Mammary epithelial cell (primary cell): Measurements from ENCODE around the gene STAT5B.

Experiments used
- EZH2 ChIP-seq: IDR thresholded peaks from 2 replicates; pipeline ENCODE4 v1.6.1; 2012; ENCODE audit warnings: low read length, inconsistent platforms, borderline replicate concordance
- TF ChIP-seq, protein P1 (sequence below), 2 donors: IDR thresholded peaks in 1 of 2; conservative IDR thresholded peaks in 1 of 2; 2 replicates each; pipeline ENCODE4 v1.5.1; 2011 to 2012; ENCODE audit warnings: inconsistent platforms in 2 of 2, low read length in 2 of 2, mild to moderate bottlenecking in 2 of 2, control low read depth in 1 of 2, low read depth in 1 of 2; ENCODE audit not compliant: insufficient read depth in 1 of 2; ENCODE audit errors: extremely low read depth in 1 of 2

DNA sequence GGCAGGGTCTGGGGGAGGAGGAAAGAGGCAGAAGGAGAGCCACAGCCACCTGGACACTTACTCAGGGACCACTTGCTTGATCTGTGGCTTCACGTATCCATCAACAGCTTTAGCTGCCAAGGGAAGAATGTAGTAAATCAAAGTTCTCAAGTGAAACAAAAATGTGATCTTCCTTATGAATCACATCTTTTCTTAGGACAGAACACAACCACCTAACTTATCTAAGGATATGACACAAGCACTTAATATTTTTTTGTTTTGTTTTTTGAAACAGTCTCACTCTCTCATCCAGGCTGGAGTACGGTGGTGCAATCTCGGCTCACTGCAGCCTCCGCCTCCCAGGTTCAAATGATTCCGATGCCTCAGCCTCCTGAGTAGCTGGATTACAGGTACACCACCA lies 73.5 kb downstream of the STAT5B start:
- TF ChIP-seq, protein P1, sequence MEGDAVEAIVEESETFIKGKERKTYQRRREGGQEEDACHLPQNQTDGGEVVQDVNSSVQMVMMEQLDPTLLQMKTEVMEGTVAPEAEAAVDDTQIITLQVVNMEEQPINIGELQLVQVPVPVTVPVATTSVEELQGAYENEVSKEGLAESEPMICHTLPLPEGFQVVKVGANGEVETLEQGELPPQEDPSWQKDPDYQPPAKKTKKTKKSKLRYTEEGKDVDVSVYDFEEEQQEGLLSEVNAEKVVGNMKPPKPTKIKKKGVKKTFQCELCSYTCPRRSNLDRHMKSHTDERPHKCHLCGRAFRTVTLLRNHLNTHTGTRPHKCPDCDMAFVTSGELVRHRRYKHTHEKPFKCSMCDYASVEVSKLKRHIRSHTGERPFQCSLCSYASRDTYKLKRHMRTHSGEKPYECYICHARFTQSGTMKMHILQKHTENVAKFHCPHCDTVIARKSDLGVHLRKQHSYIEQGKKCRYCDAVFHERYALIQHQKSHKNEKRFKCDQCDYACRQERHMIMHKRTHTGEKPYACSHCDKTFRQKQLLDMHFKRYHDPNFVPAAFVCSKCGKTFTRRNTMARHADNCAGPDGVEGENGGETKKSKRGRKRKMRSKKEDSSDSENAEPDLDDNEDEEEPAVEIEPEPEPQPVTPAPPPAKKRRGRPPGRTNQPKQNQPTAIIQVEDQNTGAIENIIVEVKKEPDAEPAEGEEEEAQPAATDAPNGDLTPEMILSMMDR (conservative IDR thresholded peaks at IDR 0.05 in 1 of 2, IDR thresholded peaks at IDR 0.05 in 1 of 2; ENCODE audit: extremely low read depth in 1 of 2, insufficient read depth in 1 of 2, low read depth in 1 of 2, low read length in 2 of 2) = no peak
- no peak for TF ChIP-seq EZH2
